Measurements from ENCODE around the gene PTPRK. TPM values are rescaled to one million over a fixed set of nuclear protein-coding genes. Genes with fewer than 3 reads are reported as not detected.

The PTPRK gene
- total and polyA plus RNA-seq, 2 of the 13 experiments (the other 11 are each of a cell fraction or from before 2014, with no cell fraction given): 43.6 to 98.3 TPM

- TF ChIP-seq ZBTB7A (CRISPR knock-in tag; IDR thresholded peaks at IDR 0.05) (no peak), CBX5 (CRISPR knock-in tag; IDR thresholded peaks at IDR 0.05; ENCODE audit: borderline replicate concordance) (0 out of 2 replicates have a peak, but pooled peaks have one; percentile 25), FOXC1 (CRISPR knock-in tag; IDR thresholded peaks at IDR 0.05; ENCODE audit: borderline replicate concordance) (peak; percentile 56; the same call in 1 of the 2 replicates), MLXIP (CRISPR knock-in tag; IDR thresholded peaks at IDR 0.05; ENCODE audit: borderline replicate concordance) (no peak), REL (CRISPR knock-in tag; conservative IDR thresholded peaks at IDR 0.05) (no peak), RAD21 (CRISPR knock-in tag; IDR thresholded peaks at IDR 0.05) (peak; percentile 95), ZNF850 (CRISPR knock-in tag; conservative IDR thresholded peaks at IDR 0.05) (no peak), SUZ12 (IDR thresholded peaks at IDR 0.05; ENCODE audit: low read depth, low read length) (no peak), GZF1 (CRISPR knock-in tag; IDR thresholded peaks at IDR 0.05) (no peak; the same call in 1 of the 2 replicates), HNF1B (CRISPR knock-in tag; IDR thresholded peaks at IDR 0.05) (no peak), ZNF460 (CRISPR knock-in tag; IDR thresholded peaks at IDR 0.05; ENCODE audit: borderline replicate concordance) (no peak; the same call in 1 of the 2 replicates), U2AF1 (optimal IDR thresholded peaks at IDR 0.05; ENCODE audit: low read depth, low read length) (peak; percentile 76), POLR2AphosphoS2 (IDR thresholded peaks at IDR 0.05; ENCODE audit: low read depth, low read length) (0 out of 2 replicates have a peak, but pooled peaks have one; percentile 48), ZMYM4 (CRISPR knock-in tag; IDR thresholded peaks at IDR 0.05) (peak; percentile 85), THAP8 (CRISPR knock-in tag; IDR thresholded peaks at IDR 0.05; ENCODE audit: borderline replicate concordance) (no peak), ZNF576 (CRISPR knock-in tag; IDR thresholded peaks at IDR 0.05) (no peak), KLF16 (CRISPR knock-in tag; IDR thresholded peaks at IDR 0.05) (peak in 1 of 2 experiments; percentile 92; a peak in 2 of 4 replicates), ATAD3A (CRISPR knock-in tag; IDR thresholded peaks at IDR 0.05) (no peak), PBX2 (CRISPR knock-in tag; IDR thresholded peaks at IDR 0.05) (no peak), MAFG (CRISPR knock-in tag; IDR thresholded peaks at IDR 0.05) (no peak), ZKSCAN8 (CRISPR knock-in tag; IDR thresholded peaks at IDR 0.05; ENCODE audit: borderline replicate concordance) (peak; percentile 50; the same call in 1 of the 2 replicates), SP140L (CRISPR knock-in tag; IDR thresholded peaks at IDR 0.05; ENCODE audit: borderline replicate concordance) (0 out of 2 replicates have a peak, but pooled peaks have one; percentile 17), SIN3B (IDR thresholded peaks at IDR 0.05; ENCODE audit: low read length) (peak; percentile 15; the same call in 1 of the 2 replicates)
Observed at GRCh38 chr6:128520436-128521281, at the start of gene PTPRK (continued).

Measured in HepG2 (cell line).